HG03039 (cell line): ENCODE data around the gene GSG1.
"Not testable (repeated sequence)": the region's sequence is repeated elsewhere in the genome, so short reads cannot be mapped to it uniquely, and the experiment has no call there.

Experiments used
- ATAC-seq: cut with Tn5 transposase; IDR thresholded peaks from one replicate; pipeline ENCODE4 v1.9.1; 2021; ENCODE audit warnings: mild to moderate bottlenecking, moderate library complexity; ENCODE audit not compliant: unreplicated experiment

The GSG1 gene

DNA sequence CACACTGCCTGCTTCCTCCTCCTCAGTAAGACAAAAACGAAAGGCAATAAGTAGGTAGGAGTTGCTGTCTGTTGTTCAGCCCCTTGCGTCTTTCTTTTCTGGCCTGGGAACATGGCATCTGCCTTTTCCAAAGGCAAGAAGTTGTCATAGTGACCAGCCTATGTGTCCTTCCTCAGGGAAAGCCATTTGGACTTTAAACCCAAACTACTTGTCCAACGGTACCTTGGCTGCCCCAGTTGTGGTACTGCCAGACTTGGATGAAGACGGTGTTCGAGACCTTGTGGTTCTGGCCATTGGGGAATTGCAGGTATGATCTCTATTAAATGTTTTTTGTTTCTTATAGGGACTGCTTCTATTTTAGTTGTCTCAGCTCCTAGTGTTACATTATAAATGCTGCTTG lies 40.8 kb downstream of the GSG1 start:
- ATAC-seq = no peak

DNA sequence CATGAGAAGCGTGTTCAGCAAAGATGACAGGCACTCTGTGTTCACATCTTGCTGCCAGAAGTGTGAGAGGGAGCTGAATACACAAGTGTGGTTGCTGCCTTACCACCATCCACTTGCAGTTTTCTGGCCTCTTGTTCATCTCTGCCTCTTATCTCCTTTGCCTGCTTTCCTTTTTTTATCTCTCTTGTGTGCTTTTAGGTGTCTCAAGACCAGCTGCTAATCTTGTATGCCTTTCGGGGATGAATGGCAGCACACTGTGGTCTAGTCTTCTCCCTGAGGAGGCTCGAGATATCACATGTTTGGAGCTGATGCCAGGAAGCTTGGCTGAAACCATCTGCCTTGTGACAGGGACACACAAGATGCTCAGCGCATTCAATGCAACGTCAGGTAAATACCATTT lies 42.1 kb downstream of the GSG1 start:
- no peak for ATAC-seq

GRCh38 chr12:13060581-13060980 lies 42.9 kb downstream of the GSG1 start:
- no peak for ATAC-seq

DNA sequence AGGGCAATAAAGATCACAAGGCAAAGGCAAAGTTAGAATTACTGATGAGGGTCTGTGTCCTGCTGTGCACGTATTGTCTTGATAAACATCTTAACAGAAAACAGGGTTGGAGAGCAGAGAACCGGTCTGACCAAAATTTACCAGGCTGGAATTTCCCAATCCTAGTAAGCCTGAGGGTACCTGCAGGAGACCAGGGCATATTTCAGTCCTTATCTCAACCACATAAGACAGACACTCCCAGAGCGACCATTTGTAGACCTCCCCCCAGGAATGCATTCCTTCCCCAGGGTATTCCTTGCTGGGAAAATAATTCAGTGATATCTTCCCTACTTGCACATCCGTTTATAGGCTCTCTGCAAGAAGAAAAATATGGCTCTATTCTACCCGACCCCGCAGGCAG lies 49.9 kb downstream of the GSG1 start:
- ATAC-seq = not testable (repeated sequence)

DNA sequence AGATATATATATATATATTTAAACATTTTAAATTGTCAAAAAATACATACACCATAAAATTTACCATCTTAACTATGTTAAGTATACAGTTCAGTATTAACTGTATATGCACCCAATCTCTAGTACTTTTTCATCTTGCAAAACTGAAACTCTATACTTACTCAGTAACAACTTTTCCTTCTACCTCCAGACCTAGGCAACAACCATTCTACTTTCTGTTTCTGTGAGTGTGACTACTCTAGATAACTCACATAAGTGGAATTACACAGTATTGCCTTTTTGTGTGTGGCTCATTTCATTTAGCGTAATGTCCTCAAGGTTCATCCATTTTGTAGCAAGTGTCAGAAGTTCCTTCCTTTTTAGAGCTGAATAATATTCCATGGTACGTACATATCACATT lies 51.0 kb downstream of the GSG1 start:
- no peak for ATAC-seq

- ATAC-seq = no peak
Observed at GRCh38 chr12:13049816-13050215, 53.7 kb downstream of the GSG1 start.

GRCh38 chr12:13046964-13047363 lies 56.5 kb downstream of the GSG1 start:
- ATAC-seq = no peak

GRCh38 chr12:13045816-13046215 lies 57.7 kb downstream of the GSG1 start:
- no peak for ATAC-seq

DNA sequence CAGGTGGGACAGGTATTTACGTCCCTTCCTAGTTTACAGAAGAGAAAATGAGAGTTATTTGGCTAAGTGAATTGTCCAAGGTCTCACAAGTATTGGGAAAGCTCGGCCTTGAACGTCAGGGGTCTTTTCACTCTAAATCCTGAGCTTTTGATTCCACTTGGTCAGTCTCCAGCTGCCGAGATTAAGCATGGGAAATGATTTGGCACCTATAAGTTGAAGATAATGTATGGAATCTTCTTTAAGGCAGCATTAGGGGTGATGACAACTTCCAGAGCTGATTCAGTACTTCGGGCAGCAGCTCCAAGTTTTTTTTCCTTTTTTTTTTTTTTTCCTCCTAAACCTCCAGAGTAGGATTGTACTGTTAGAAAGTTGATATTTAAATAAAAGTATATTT lies 58.6 kb downstream of the GSG1 start:
- no peak for ATAC-seq

GRCh38 chr12:13044002-13044905 lies 59.2 kb downstream of the GSG1 start, which contains the start of gene FAM234B:
FAM234B (plus strand) TSS chr12:13044381; CDS start chr12:13044404, 23 bp downstream.
- ATAC-seq = peak; percentile 81

GRCh38 chr12:13042666-13043230 lies 60.7 kb downstream of the GSG1 start:
- no peak for ATAC-seq

DNA sequence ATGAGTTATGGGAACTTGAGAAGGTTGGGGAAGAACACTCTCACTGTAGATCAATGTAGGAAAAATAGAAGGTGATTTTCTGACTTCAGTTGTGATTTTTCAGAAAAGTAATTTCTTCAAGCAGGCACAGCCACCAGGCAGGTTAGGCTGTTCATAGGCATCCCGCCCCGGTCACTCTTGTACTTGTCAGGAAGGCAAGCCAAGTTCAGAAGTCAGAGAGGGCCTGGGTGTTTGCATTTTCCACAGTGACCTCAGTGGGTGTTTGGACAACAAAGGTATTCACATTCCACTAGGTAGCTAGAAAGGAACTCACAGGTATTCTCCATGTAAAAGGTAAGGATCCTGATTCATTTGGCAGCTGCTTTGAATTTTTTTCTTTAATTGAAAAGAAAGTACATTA lies 62.2 kb downstream of the GSG1 start:
- no peak for ATAC-seq

- ATAC-seq = no peak
Observed at GRCh38 chr12:13039328-13039956, 64.0 kb downstream of the GSG1 start.

DNA sequence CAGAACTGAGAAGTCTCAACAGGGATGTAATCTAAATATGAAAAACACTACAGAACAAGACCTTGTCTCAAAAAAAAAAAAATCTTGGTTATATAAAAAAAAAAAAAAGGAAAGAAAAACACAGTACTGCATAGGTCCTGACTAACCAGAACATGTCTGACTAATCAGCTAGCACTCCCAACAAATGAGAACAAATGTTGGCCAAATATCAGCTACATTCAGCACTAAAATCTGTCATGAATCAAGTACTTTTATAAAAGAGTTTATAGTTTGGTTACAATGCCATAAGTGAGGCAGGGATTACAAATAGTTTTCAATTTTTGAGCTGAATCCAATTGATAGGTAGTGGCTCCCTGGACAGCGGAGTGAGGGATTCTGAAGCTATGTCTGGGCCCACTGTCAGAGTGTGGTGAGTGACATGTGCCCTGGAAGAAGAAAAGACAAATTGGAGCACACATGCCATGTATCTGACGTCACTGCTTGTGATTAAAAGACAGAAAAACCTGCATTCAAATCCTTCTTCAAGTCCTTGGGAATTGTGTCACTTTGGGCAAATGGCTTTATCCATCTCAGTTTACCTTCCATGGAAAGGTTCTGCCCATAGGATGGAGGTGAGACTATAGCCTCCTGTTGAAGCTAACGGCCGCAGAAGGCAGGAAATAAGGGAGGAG lies 64.8 kb downstream of the GSG1 start:
- no peak for ATAC-seq

GRCh38 chr12:13036881-13037280 lies 66.6 kb downstream of the GSG1 start:
- no peak for ATAC-seq

- ATAC-seq = not testable (repeated sequence)
Observed at GRCh38 chr12:13035335-13035734, 68.1 kb downstream of the GSG1 start.
